Measurements from ENCODE around the gene HIBCH. TPM values are rescaled to one million over a fixed set of nuclear protein-coding genes. Genes with fewer than 3 reads are reported as not detected.

HIBCH gene
- total and polyA plus RNA-seq, 2 donors (not counting 3 experiments of a cell fraction or from before 2014, with no cell fraction given) = 6.4 to 24.7 TPM

- Histone ChIP-seq H3K9me3 (replicated peaks; ENCODE audit: control insufficient read depth, insufficient read depth, low read length) (no peaks in the 10 kb centered on the region), H3K4me2 (ENCODE audit: insufficient read depth, low read length) (no peak overlapping the region), H3K79me2 (ENCODE audit: control insufficient read depth, insufficient read depth, low read length) (no peaks in the 10 kb centered on the region), H2AFZ (ENCODE audit: low read depth, low read length) (no peak overlapping the region), H3K4me1 (ENCODE audit: control insufficient read depth, extremely low read depth, insufficient read depth, low read length) (no peaks in the 10 kb centered on the region), H3K4me3 (replicated peaks in 1 of 3; ENCODE audit: insufficient read depth in 1 of 3, low read depth in 1 of 3, low read length in 3 of 3) (no peak overlapping the region), H4K20me1 (replicated peaks; ENCODE audit: control insufficient read depth, extremely low read depth, insufficient read depth, low read length) (no peaks in the 10 kb centered on the region), H3K36me3 (ENCODE audit: control insufficient read depth in 2 of 2, extremely low read depth in 1 of 2, insufficient read depth in 2 of 2, low read length in 2 of 2) (peaks cover 0 to 2% of the 10 kb centered on the region in 2 experiments), H3K9me1 (replicated peaks; ENCODE audit: control insufficient read depth, extremely low read depth, insufficient read depth, low read length) (no peaks in the 10 kb centered on the region), H3K9ac (replicated peaks; ENCODE audit: extremely low read depth, insufficient read depth, low read length) (no peak overlapping the region), H3K27ac (ENCODE audit: insufficient read depth, low read depth, low read length) (no peak overlapping the region), H3K27me3 (ENCODE audit: control insufficient read depth in 2 of 2, insufficient read depth in 2 of 2, low read length in 2 of 2) (no peaks in the 10 kb centered on the region)
- dilution Hi-C loops (cut with MboI; ENCODE audit: extremely low pct_ligation_motif_present, low sequenced_read_pairs) (no loop called here), intact Hi-C loops (cut with micrococcal nuclease) (no loop called here)
- FAIRE-seq = no peak
- POLR2A ChIA-PET = no interaction called here
- TF ChIP-seq GATA2 (IDR thresholded peaks at IDR 0.05; ENCODE audit: insufficient read depth, insufficient read length, low read depth, low read length) = no peak
- BruUV-seq (replicated peaks) = no TSS peak
- CTCF ChIA-PET = no interaction called here
- DNase-seq (ENCODE audit: low read depth, low spot score) = no peak
These were observed 109.2 kb downstream of the HIBCH start for GRCh38 chr2:190210471-190210870.

- intact Hi-C loops (cut with micrococcal nuclease) = no loop called here
- dilution Hi-C loops (cut with MboI; ENCODE audit: extremely low pct_ligation_motif_present, low sequenced_read_pairs) = no loop called here
- POLR2A ChIA-PET = no interaction called here
These were observed 110.1 kb downstream of the HIBCH start for GRCh38 chr2:190209559-190209958.

More at GRCh38 chr2:190209559-190209958, 110.1 kb downstream of the HIBCH start:
- H3K79me2 ChIP-seq (ENCODE audit: control insufficient read depth, insufficient read depth, low read length) = no peaks in the 10 kb centered on the region
- no peaks in the 10 kb centered on the region for H3K9me1 ChIP-seq (replicated peaks; ENCODE audit: control insufficient read depth, extremely low read depth, insufficient read depth, low read length)
- no peak overlapping the region for H3K4me3 ChIP-seq (replicated peaks in 1 of 3; ENCODE audit: insufficient read depth in 1 of 3, low read depth in 1 of 3, low read length in 3 of 3)
- H3K9me3 ChIP-seq (replicated peaks; ENCODE audit: control insufficient read depth, insufficient read depth, low read length) = no peaks in the 10 kb centered on the region
- TF ChIP-seq JUN (IDR thresholded peaks at IDR 0.05; ENCODE audit: borderline replicate concordance, insufficient read depth, insufficient read length, low read depth) (no peak), MAX (IDR thresholded peaks at IDR 0.05; ENCODE audit: insufficient read depth, insufficient read length) (no peak), POLR2AphosphoS5 (IDR thresholded peaks at IDR 0.05; ENCODE audit: insufficient read depth, low read depth, low read length) (no peak), MYC (IDR thresholded peaks at IDR 0.05; ENCODE audit: low read depth, low read length) (no peak), GATA2 (IDR thresholded peaks at IDR 0.05; ENCODE audit: insufficient read depth, insufficient read length, low read depth, low read length) (no peak), EZH2 (IDR thresholded peaks at IDR 0.05; ENCODE audit: borderline replicate concordance, low read depth, low read length, severe bottlenecking) (no peak), FOS (IDR thresholded peaks at IDR 0.05; ENCODE audit: borderline replicate concordance, insufficient read depth, low read length) (no peak), POLR2A (IDR thresholded peaks at IDR 0.05; ENCODE audit: low read depth, low read length) (no peak), CTCF (IDR thresholded peaks at IDR 0.05; ENCODE audit: extremely low read depth in 1 of 2, insufficient read depth in 1 of 2, low read depth in 1 of 2, low read length in 2 of 2) (no peak)
- H3K9ac ChIP-seq (replicated peaks; ENCODE audit: extremely low read depth, insufficient read depth, low read length) = no peak overlapping the region
- no peak overlapping the region for H3K4me2 ChIP-seq (ENCODE audit: insufficient read depth, low read length)
- no peaks in the 10 kb centered on the region for H4K20me1 ChIP-seq (replicated peaks; ENCODE audit: control insufficient read depth, extremely low read depth, insufficient read depth, low read length)
- no peaks in the 10 kb centered on the region for H3K4me1 ChIP-seq (ENCODE audit: control insufficient read depth, extremely low read depth, insufficient read depth, low read length)
- FAIRE-seq (no peak), DNase-seq (ENCODE audit: low read depth, low spot score) (no peak)
- H3K36me3 ChIP-seq (ENCODE audit: control insufficient read depth in 2 of 2, extremely low read depth in 1 of 2, insufficient read depth in 2 of 2, low read length in 2 of 2) = peaks cover 0 to 2% of the 10 kb centered on the region in 2 experiments
- CTCF ChIA-PET = no interaction called here
- BruUV-seq (replicated peaks) = no TSS peak
- no peak overlapping the region for H2AFZ ChIP-seq (ENCODE audit: low read depth, low read length)
- H3K27ac ChIP-seq (ENCODE audit: insufficient read depth, low read depth, low read length) = no peak overlapping the region
- H3K27me3 ChIP-seq (ENCODE audit: control insufficient read depth in 2 of 2, insufficient read depth in 2 of 2, low read length in 2 of 2) = no peaks in the 10 kb centered on the region
